TTC549 (cell line): ENCODE measurements around the gene MAGEA1.
"Not testable (repeated sequence)": the region's sequence is repeated elsewhere in the genome, so short reads cannot be mapped to it uniquely, and the experiment has no call there.

Source experiments
- FAIRE-seq: peaks from 2 replicates; lab custom pipeline; 2012; peaks lifted over from hg19 to GRCh38; lab: Jason Lieb, UNC

Gene MAGEA1, protein sequence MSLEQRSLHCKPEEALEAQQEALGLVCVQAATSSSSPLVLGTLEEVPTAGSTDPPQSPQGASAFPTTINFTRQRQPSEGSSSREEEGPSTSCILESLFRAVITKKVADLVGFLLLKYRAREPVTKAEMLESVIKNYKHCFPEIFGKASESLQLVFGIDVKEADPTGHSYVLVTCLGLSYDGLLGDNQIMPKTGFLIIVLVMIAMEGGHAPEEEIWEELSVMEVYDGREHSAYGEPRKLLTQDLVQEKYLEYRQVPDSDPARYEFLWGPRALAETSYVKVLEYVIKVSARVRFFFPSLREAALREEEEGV

DNA sequence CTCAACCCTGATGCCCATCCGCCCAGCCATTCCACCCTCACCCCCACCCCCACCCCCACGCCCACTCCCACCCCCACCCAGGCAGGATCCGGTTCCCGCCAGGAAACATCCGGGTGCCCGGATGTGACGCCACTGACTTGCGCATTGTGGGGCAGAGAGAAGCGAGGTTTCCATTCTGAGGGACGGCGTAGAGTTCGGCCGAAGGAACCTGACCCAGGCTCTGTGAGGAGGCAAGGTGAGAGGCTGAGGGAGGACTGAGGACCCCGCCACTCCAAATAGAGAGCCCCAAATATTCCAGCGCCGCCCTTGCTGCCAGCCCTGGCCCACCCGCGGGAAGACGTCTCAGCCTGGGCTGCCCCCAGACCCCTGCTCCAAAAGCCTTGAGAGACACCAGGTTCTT, at the start of gene MAGEA1:
Gene MAGEA1, plus strand, starts transcription at position 154 of the 400 bp plus-strand sequence. CDS start 3,106 bp downstream, outside the sequence.
- no peak for FAIRE-seq

DNA sequence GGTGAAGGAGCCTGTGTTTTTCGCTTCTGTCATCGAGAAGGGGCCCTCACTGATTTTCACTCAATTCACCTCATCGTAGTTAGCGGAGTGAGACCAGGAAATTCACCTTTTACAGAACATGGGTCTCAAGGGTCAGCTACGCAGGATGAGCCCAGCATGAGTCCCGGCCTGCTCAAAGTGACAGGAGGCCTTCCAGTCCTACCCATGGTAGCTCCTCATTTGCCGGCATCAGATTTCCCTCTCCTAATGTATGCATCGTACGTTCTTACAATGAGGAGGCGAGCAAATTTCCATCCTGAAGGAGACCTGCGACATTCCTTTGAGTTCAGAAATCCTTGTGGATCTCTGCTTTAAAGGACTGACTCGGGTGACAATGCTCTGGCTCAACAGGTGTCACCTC, 46.2 kb upstream of the MAGEA1 start:
- not testable (repeated sequence) for FAIRE-seq

DNA sequence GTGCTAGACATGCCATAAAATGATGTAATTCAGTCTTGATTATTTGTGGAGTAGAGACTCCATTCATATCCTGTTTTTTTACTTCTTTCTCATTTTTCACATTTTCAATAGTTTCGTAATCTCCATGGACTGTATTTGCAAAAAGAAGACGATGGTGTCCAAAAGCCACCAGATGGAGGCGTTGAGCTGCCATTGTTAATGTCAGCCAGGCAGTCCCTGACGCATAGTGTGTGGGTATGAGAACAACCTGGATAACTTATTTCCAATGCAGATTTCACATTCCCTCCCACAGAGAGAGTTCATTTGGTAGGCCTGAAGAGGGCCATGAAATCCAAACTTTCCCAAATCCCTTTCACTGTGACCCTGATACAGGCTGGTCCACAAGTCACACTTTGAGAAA, 40.0 kb upstream of the MAGEA1 start:
- peak; percentile 77 for FAIRE-seq

DNA sequence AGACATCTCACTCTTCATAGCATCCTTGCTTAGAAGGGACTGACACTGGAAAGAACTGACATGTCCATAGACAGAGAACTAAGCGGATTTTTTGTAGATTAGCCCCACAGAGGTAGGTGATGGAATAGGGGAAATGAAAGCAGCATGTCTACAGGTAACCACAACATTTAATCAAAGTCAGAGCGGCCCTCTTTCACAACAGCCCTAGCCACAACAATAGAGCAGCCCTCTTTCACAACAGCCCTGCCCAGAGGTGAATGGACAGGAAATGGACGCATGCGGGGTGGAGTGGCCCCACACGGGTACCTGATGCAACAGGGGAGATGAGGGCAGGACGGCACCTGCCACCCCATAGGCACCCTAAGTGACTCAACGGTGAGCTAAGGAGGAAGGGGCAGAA, 32.8 kb upstream of the MAGEA1 start:
- FAIRE-seq = not testable (repeated sequence)

DNA sequence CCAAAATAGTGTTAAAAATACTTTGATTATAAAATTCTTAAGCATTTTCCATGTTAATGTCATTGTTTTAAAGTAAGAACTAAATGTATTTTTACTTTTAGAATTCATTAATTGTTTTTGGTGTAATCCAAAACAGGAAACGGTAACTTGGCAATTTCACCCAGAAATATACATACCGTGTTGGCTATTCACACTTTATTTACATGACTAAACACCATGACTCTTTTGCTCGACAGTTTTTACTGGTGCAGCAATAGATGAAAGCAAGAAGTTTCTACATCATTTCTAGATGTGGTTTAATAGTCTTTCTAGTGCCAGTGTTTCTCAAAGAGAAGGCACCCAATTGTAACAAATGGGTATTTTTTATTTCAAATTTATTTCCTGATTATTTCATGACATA, 25.6 kb upstream of the MAGEA1 start:
- no peak for FAIRE-seq

DNA sequence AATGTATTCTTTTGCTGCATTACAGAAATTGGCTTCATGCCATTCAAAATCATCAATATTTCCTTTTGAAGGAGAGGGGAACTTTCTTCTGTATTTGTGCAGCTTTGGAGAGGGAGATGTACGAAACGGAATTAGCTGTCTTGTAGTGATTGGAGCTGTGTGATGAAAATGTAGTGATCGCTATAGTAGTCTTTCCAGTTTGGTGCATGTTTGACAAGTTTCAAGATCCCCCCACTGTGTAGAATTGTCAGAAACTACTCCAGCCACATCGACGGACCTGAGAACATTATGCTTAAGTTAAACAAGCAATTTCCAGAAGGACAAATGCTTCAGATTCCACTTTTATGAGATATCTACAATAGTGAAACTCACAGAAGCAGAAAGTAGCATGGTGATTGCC, 21.6 kb upstream of the MAGEA1 start:
- FAIRE-seq = no peak

DNA sequence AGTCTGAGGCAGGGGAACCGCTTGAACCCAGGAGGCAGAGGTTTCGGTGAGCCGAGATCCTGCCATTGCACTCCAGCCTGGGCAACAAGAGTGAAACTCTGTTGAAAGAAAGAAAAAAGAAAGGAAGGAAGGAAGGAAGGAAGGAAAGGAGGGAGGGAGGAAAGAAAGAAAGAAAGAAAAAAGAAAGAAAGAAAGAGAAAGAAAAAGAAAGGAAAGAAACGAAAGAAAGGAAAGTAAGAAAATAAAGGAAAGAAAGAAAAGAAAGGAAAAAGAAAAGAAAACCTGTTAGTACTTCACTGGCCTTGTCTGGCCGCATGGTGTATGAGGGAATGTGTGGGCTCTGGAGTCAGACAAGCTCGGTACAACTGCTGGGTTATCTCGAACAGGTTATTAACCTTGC, 20.8 kb upstream of the MAGEA1 start:
- no peak for FAIRE-seq

DNA sequence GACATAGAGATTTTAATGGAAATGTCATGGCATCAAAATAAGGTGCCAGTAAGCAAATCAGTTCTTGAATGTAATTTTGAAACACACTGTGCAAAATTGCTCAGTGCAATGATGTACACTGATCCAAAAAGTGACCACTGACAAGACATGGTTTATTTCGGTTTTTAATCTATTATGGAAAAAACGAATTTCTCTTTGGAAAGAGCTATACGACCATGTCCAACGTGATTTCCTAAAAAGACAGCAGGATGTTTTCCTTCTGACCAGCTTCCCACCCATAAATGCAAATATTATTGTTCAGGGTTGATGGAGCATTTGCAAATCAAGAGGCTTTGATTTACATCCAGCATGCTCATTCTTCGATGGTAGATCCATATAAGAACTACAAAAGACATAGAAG, 17.1 kb upstream of the MAGEA1 start:
- FAIRE-seq = no peak

DNA sequence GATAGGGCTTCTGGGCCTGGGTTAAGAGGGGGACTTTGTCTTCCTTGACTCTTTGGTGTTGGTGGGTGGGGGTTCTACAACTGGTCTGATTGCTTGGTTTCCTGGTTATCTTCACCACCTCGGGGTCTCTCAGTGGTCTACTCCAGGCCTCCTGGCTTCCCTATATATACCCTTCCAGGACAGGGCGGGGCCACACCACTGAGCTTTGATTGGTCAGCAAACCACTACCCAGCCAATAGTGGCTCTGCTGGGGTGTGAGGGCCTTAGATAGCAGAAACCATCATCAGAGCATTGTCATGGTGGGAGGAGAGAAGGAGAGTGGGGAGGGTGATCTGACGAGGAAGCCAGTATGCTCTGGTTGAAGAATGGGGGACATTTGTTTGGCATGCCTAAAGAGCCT, 14.4 kb upstream of the MAGEA1 start:
- no peak for FAIRE-seq

DNA sequence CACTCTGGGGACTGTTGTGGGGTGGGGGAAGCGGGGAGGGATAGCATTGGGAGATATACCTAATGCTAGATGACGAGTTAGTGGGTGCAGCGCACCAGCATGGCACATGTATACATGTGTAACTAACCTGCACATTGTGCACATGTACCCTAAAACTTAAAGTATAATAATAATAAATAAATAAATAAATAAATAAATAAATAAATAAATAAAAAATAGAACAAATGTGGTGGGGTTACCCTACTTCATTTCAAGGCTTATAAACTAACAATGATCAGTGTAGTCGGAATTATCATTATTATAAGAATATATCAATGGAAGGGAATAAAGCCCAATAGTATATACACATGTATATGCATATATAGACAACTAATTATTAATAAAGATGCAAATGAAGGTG, 10.7 kb upstream of the MAGEA1 start:
- FAIRE-seq = not testable (repeated sequence)

DNA sequence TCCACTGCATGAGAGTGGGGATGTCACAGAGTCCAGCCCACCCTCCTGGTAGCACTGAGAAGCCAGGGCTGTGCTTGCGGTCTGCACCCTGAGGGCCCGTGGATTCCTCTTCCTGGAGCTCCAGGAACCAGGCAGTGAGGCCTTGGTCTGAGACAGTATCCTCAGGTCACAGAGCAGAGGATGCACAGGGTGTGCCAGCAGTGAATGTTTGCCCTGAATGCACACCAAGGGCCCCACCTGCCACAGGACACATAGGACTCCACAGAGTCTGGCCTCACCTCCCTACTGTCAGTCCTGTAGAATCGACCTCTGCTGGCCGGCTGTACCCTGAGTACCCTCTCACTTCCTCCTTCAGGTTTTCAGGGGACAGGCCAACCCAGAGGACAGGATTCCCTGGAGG, 2.7 kb downstream of the MAGEA1 start:
- FAIRE-seq = no peak

DNA sequence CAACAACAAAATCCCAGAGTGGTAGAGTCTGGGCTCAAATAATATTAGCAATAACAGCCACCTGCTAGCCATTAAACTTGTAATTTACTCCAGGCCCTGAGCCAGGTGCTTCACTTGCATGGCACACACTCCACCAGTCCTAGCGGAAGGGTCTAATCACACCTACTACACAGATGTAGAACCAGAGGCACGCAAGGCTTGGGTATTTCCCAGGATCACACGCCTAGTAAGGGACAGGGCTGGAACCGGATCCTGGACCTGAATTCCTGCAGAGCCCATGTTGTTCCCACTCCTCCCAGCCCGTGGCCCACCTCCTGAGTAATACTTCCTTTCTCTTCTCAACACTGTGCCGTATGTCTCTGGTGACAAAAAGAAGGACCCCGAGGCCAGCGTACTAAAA, 5.7 kb downstream of the MAGEA1 start:
- no peak for FAIRE-seq

DNA sequence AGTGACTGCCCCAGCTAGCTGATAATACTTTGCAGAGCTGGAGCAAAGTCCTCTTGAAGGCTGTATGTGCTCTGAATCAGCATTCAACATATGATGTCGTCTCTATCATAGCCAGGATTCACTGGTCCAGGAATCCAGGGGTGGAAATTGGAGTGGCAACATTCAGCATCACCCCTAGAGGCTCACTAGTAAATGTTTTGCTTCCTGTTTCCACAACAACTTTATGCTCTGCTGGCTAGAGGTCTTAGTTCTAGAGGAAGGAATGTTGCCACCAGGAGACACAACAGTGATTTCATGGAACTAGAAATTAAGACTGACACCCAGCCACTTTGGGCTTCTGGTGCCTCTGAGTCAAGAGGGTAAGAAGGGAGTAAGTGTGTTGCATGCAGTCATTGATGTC, 11.3 kb downstream of the MAGEA1 start:
- FAIRE-seq = no peak

DNA sequence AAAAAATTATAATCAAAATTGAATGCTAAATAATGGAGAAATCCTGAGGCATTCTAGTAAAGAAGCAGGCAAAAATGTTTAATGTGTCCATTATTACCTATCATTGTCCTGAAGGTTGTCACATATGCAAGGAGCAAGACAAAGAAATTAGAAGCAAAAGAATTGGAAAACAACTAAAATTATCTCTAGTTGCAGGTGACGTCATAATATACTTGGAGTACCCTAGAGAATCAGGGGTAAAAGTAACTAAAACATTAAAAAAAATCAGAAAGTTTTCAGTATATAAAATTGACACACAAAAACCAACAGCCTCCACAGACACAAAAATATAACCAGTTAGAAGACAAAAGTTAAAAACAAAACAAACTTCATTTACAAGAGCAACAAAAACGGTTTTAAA, 21.4 kb downstream of the MAGEA1 start:
- no peak for FAIRE-seq

DNA sequence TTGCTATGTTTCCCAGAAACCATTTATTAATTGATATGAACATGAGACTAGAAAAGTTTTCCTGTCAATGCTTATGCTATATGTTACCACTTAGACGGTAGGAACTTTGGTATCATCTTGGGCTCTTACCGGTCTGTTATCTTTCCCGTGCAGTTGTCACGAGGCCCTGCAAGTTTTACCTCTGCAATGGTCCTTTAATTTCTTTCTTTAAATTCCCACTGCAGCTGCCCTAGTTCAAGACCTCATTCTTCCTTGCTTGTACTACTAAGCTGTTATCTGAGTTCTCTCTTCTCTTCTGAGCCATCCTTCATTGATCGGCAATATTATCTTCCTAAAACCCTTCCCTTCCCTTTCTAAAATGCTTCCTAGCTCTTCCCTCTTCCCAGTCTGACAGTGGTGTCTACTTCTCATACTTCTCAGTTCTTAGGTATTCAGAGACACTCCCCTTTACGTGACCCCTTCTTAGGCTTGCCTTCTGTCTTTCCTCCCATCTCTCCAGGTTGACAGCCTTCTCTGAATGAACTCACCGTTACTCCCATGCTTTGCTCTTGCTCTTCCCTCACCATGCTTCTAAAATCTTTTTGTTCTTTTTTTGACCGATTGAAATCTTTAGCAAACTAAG, 27.5 kb downstream of the MAGEA1 start:
- FAIRE-seq = no peak

DNA sequence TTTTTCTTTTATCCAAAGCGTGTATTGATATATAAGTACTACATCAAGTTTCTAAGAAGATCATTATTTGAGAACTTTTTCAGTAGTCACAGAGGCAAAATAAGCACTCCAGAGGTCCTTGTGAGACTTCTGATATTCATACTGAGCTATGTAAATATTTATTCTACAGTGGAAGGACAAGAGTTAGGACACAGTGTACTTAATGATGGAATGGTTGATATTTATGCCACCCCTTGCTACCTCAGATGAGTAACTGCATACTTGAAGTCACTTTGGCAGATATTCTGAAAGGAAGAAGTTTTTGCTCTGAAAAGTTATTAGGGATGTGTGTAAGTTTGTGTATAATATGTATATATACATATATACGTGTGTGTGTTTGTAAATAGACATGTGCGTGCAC, 30.3 kb downstream of the MAGEA1 start:
- no peak for FAIRE-seq

DNA sequence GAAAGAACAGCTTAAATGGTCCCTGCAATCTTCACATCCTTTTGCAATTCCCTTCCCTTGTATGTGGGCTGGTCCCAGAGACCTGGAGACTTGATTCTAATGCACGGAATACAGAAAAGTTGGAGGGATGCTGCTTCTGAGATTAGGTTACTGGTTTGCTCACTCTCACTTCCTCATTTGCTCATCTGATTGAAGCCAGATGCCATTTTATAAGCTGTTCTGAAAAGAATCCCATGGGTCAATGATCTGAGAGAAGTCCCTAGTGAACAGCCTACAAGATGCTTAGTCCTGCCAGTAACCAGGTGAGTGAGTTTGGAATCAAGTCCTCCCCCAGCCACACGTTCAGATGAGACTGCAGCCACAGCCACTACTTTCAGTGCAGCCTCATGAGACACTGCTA, 35.9 kb downstream of the MAGEA1 start:
- no peak for FAIRE-seq

DNA sequence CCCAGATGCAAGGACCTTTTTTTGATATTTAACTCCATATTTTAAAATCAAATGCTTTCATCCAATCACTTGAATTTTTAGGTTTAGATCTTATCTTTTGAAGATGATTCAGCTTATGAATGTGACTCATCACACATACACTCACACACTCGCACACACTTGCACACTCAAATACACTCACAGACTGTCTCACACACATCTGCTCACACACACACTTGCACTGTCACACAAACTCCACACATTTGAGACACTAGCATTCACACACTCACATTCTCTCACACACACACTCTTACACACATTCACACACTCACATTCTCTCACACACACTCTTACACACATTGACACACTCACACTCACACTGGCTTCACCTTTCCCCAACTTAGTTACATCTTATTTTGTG, 37.8 kb downstream of the MAGEA1 start:
- no peak for FAIRE-seq

DNA sequence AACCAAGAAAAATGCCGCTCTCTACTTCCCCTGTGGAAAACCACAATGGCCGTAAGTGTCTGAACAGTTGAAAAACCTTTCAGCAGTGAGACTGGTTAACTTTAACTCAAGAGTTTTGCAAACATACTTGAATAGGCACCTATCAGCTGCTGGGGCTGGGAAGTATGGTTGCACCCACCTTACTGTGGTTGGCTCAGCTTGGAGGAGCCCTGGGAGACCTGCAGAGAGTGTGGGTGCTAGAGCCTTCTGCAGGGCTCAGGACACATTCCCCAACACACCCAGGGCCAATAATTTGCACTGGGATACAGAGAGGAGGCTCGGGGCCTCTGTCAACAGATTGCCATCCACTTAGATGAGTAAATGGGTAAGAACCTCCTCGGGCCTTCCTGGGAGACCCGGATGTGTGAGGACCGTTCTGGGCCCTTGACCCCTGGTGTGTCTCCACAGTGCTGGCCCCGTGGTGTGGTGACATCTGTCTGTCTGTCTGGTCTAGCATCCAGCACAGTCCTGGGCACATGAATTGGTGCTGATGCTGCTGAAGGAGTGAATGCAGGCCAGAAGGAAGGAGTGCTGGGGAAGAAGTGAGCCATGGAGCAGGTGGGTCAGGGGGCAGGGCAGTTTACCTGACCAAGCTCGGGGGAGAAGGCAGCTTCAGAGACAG, 46.5 kb downstream of the MAGEA1 start:
- FAIRE-seq = no peak

DNA sequence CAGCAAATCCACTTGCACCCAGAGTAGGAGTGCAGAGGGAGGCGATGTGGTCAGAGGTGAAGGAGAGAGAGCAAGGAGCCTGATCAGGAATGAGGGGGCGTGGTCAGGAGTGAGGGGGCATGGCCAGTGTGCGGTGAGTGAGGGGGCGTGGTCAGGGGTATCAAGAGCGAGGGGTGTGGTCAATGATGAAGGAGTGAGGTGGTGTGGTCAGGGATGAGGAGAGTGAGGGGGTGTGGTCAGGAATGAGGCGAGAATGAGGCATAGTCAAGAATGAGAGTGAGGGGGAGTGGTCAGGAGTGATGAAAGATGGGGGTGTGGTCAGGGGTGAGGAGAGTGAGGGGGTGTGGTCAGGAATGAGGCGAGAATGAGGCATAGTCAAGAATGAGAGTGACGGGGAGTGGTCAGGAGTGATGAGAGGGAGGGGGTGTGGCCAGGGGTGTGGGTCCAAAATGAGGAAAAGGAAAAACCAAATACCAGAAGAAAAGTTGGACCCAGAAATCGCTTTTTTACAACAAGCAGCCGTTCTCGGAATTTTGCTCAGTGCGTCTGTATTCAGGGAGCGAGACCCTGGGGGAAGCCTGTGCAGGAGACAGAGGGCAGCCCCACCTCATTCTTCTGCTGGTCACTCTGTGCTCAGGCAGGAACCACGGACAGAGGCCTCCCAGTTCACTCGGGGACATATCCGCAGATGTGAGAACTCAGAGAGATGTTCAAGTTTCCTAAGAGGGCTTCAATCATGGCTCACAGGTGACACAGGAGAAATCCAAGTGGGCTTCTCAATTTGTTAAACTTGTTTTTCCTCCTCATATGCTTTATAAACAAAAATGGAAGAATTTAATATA, 47.5 kb downstream of the MAGEA1 start:
- no peak for FAIRE-seq
